ENCODE measurements around the gene TSPAN17. TPM values are rescaled to one million over a fixed set of nuclear protein-coding genes. Genes with fewer than 3 reads are reported as not detected.

The TSPAN17 gene
- polyA plus RNA-seq, 1 of the 3 experiments (the other 2 are of a cell fraction): 61.7 TPM

GRCh38 chr5:176611435-176611834 is 35.8 kb upstream of the TSPAN17 start:
- Histone ChIP-seq H3K4me3 (ENCODE audit: low read depth in 2 of 2, low read length in 1 of 2) (no peak overlapping the region), H3K36me3 (replicated peaks in 1 of 2; ENCODE audit: control insufficient read depth in 1 of 2, insufficient read depth in 2 of 2, low read length in 1 of 2) (no peaks in the 10 kb centered on the region), H3K4me1 (ENCODE audit: control insufficient read depth in 1 of 2, insufficient read depth in 2 of 2, low read depth in 1 of 2, low read length in 1 of 2) (peaks cover 4 to 44% of the 10 kb centered on the region in 2 experiments; a peak in 3 of 4 replicates), H3K9me3 (no peaks in the 10 kb centered on the region), H3K27ac (ENCODE audit: low read depth in 2 of 2, low read length in 1 of 2) (no peak overlapping the region), H3K4me2 (no peak overlapping the region), H3K79me2 (ENCODE audit: insufficient read depth) (peaks cover 18% of the 10 kb centered on the region), H3K9me2 (no peaks in the 10 kb centered on the region), H3K9ac (no peak overlapping the region), H4K20me1 (ENCODE audit: insufficient read depth) (peaks cover 23% of the 10 kb centered on the region; the same call in 1 of the 2 replicates), H3K27me3 (ENCODE audit: insufficient read depth) (no peaks in the 10 kb centered on the region), H3F3A (replicated peaks; ENCODE audit: insufficient read depth) (peaks cover 4% of the 10 kb centered on the region), H2AFZ (ENCODE audit: low read depth) (no peak overlapping the region)
- TF ChIP-seq MAX (IDR thresholded peaks at IDR 0.05; ENCODE audit: low read depth): 0 out of 2 replicates have a peak, but pooled peaks have one; percentile 17
- no peak for TF ChIP-seq EZH2phosphoT487 (IDR thresholded peaks at IDR 0.05; ENCODE audit: borderline replicate concordance, low read depth)
- no peak for TF ChIP-seq SMC3 (IDR thresholded peaks at IDR 0.05; ENCODE audit: low read depth, low read length)
- no peak for TF ChIP-seq GABPA (IDR thresholded peaks at IDR 0.05; ENCODE audit: low read depth)
- no peak for TF ChIP-seq TCF12 (IDR thresholded peaks at IDR 0.05)
- no peak for TF ChIP-seq NFIC (IDR thresholded peaks at IDR 0.05; ENCODE audit: borderline replicate concordance)
- TF ChIP-seq FOSL2 (IDR thresholded peaks at IDR 0.05; ENCODE audit: borderline replicate concordance, low read depth): no peak
- no peak for TF ChIP-seq RCOR1 (IDR thresholded peaks at IDR 0.05; ENCODE audit: low read length)
- peak; percentile 99 for TF ChIP-seq REST (IDR thresholded peaks at IDR 0.05; ENCODE audit: low read depth, low read length)
- peak; percentile 64; the same call in 1 of the 2 replicates for TF ChIP-seq SIN3A (IDR thresholded peaks at IDR 0.05; ENCODE audit: borderline replicate concordance, low read depth, low read length)
- TF ChIP-seq FOXM1 (IDR thresholded peaks at IDR 0.05; ENCODE audit: low read depth): no peak
- no peak for TF ChIP-seq EP300 (IDR thresholded peaks at IDR 0.05; ENCODE audit: borderline replicate concordance in 1 of 2, low read depth in 1 of 2, low read length in 1 of 2)
- no peak for TF ChIP-seq MXI1 (IDR thresholded peaks at IDR 0.05; ENCODE audit: low read depth, low read length)
- no peak for TF ChIP-seq ELF1 (IDR thresholded peaks at IDR 0.05)
- CTCF ChIA-PET: interaction anchor here (1.4 kb wide), 1 partner anchor 38 kb away, joined by 7 read pairs; no protein-coding TSS in a partner anchor
- DNase-seq: no peak
- POLR2A ChIA-PET: no interaction called here
- WGBS (ENCODE audit: low lambda C conversion rate): 56% methylated on average over 10 of the region's 10 CpGs

- Histone ChIP-seq H3K9ac (no peak overlapping the region), H4K20me1 (ENCODE audit: insufficient read depth) (peaks cover 17% of the 10 kb centered on the region; the same call in 1 of the 2 replicates), H3K9me3 (no peaks in the 10 kb centered on the region), H3K4me1 (ENCODE audit: control insufficient read depth in 1 of 2, insufficient read depth in 2 of 2, low read depth in 1 of 2, low read length in 1 of 2) (peaks cover 7 to 39% of the 10 kb centered on the region in 2 experiments; a peak in 3 of 4 replicates), H2AFZ (ENCODE audit: low read depth) (no peak overlapping the region), H3K27ac (ENCODE audit: low read depth in 2 of 2, low read length in 1 of 2) (no peak overlapping the region), H3K36me3 (replicated peaks in 1 of 2; ENCODE audit: control insufficient read depth in 1 of 2, insufficient read depth in 2 of 2, low read length in 1 of 2) (no peaks in the 10 kb centered on the region), H3K9me2 (no peaks in the 10 kb centered on the region), H3K4me2 (no peak overlapping the region), H3K4me3 (ENCODE audit: low read depth in 2 of 2, low read length in 1 of 2) (no peak overlapping the region), H3F3A (replicated peaks; ENCODE audit: insufficient read depth) (peaks cover 4% of the 10 kb centered on the region), H3K79me2 (ENCODE audit: insufficient read depth) (peaks cover 17% of the 10 kb centered on the region), H3K27me3 (ENCODE audit: insufficient read depth) (no peaks in the 10 kb centered on the region)
- DNase-seq: no peak
- TF ChIP-seq USF2 (IDR thresholded peaks at IDR 0.05; ENCODE audit: borderline replicate concordance, low read depth, low read length): no peak
- no peak for TF ChIP-seq RXRA (IDR thresholded peaks at IDR 0.05; ENCODE audit: borderline replicate concordance, low read depth)
- no peak for TF ChIP-seq EP300 (IDR thresholded peaks at IDR 0.05; ENCODE audit: borderline replicate concordance in 1 of 2, low read depth in 1 of 2, low read length in 1 of 2)
- TF ChIP-seq MXI1 (IDR thresholded peaks at IDR 0.05; ENCODE audit: low read depth, low read length): no peak
- no peak for TF ChIP-seq TAF1 (IDR thresholded peaks at IDR 0.05; ENCODE audit: borderline replicate concordance, low read depth, low read length)
- no peak for TF ChIP-seq RAD21 (IDR thresholded peaks at IDR 0.05; ENCODE audit: low read length)
- no peak for TF ChIP-seq RCOR1 (IDR thresholded peaks at IDR 0.05; ENCODE audit: low read length)
- no peak for TF ChIP-seq FOXM1 (IDR thresholded peaks at IDR 0.05; ENCODE audit: low read depth)
- CTCF ChIA-PET: interaction anchor here (1.4 kb wide), 1 partner anchor 39 kb away, joined by 7 read pairs; no protein-coding TSS in a partner anchor
- POLR2A ChIA-PET: interaction anchor here (0.7 kb wide), 1 partner anchor 32 kb away, joined by 3 read pairs; no protein-coding TSS in a partner anchor
- 70% methylated on average over 6 of the region's 6 CpGs for WGBS (ENCODE audit: low lambda C conversion rate)
Measured at GRCh38 chr5:176612008-176612407, 35.3 kb upstream of the TSPAN17 start.
